Prostate gland (tissue), 2 donors: ENCODE data around the gene HMGXB3.
"Not testable (repeated sequence)": the region's sequence is repeated elsewhere in the genome, so short reads cannot be mapped to it uniquely, and the experiment has no call there.

Experiments used
- CTCF ChIP-seq, 4 experiments: fragments of 200-600 bp in 2 of 4; fragments of 450-650 bp in 2 of 4; sonication (generic) in 2 of 4; IDR thresholded peaks; 1 replicate in 3 of 4; 2 replicates in 1 of 4; pipeline ENCODE4 v1.5.1; 2016 to 2019; ENCODE audit warnings: antibody characterized with exemption in 4 of 4, mild to moderate bottlenecking in 2 of 4, moderate library complexity in 2 of 4
- POLR2A ChIP-seq: fragments of 450-650 bp; IDR thresholded peaks from one replicate; pipeline ENCODE4 v1.6.1; 2016; ENCODE audit warnings: antibody characterized with exemption, mild to moderate bottlenecking
- POLR2AphosphoS5 ChIP-seq: sonication (generic); formaldehyde crosslinking; IDR thresholded peaks from one replicate; pipeline ENCODE4 v1.6.1; 2017; ENCODE audit warnings: antibody characterized with exemption

DNA sequence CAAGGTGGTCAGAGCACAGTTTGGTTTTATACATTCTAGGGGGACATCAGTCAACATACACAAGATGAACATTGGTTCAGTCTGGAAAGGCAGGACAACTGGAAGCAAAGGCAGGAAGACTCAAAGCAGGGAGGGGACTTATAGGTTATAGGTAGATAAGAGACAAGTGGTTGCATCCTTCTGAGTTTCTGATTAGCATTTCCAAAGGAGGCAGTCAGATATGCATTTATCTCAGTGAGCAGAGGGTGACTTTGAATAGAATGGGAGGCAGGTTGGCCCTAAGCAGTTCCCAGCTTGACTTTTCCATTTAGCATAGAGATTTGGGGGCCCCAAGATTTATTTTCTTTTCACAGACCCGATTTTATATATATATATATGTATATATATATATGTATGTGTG, 27.5 kb downstream of the HMGXB3 start:
- not testable (repeated sequence) for TF ChIP-seq CTCF (IDR thresholded peaks at IDR 0.05); POLR2AphosphoS5; POLR2A
